A673 (cell line): ENCODE measurements around the gene CTNS. TPM values are rescaled to one million over a fixed set of nuclear protein-coding genes. Genes with fewer than 3 reads are reported as not detected.

Experiments
- BruUV-seq: library from RNA; stranded (reverse); fragments of 400-500 nt; replicated peaks from 2 replicates; lab custom pipeline; 2021; lab: Mats Ljungman, UMichigan
- CTCF ChIA-PET: fragments of 300-600 bp; sonication (Branson Sonifier 250); formaldehyde crosslinking; loops from one replicate; lab custom pipeline; 2022; ENCODE audit warnings: antibody characterized with exemption; lab: Charles Lee
- POLR2A ChIA-PET: fragments of 300-600 bp; sonication (Branson Sonifier 250); formaldehyde crosslinking; loops from one replicate; lab custom pipeline; 2022; ENCODE audit warnings: antibody characterized with exemption; ENCODE audit not compliant: low non-redundant PET; lab: Charles Lee
- DNase-seq: peaks from one replicate; pipeline ENCODE4 v3.0.0-alpha.2; 2015; ENCODE audit warnings: low spot score
- H3K27ac ChIP-seq: fragments of 200-600 bp; sonication (generic); 2 replicates; pipeline ENCODE4 v1.5.1; 2016; ENCODE audit warnings: mixed run types, low read depth, mild to moderate bottlenecking, mixed read lengths, antibody characterized with exemption, low read length; ENCODE audit not compliant: poor library complexity, severe bottlenecking
- H3K27me3 ChIP-seq: fragments of 200-600 bp; sonication (generic); replicated peaks from 2 replicates; pipeline ENCODE4 v1.6.1; 2017; ENCODE audit warnings: mixed run types, low read depth, mild to moderate bottlenecking, mixed read lengths, antibody characterized with exemption, low read length; ENCODE audit not compliant: insufficient read depth, poor library complexity
- H3K36me3 ChIP-seq: fragments of 200-600 bp; sonication (generic); 2 replicates; pipeline ENCODE4 v1.6.1; 2016; ENCODE audit warnings: mixed run types, mild to moderate bottlenecking, mixed read lengths, antibody characterized with exemption, low read length; ENCODE audit not compliant: insufficient read depth, poor library complexity, severe bottlenecking
- H3K4me1 ChIP-seq: fragments of 200-600 bp; sonication (generic); 2 replicates; pipeline ENCODE4 v1.6.1; 2017; ENCODE audit warnings: mixed run types, mild to moderate bottlenecking, mixed read lengths, antibody characterized with exemption, low read length; ENCODE audit not compliant: insufficient read depth, poor library complexity, severe bottlenecking
- H3K4me3 ChIP-seq: fragments of 200-600 bp; sonication (generic); 2 replicates; pipeline ENCODE4 v1.5.1; 2016; ENCODE audit warnings: low read depth, mixed run types, mild to moderate bottlenecking, mixed read lengths, low read length; ENCODE audit not compliant: poor library complexity, severe bottlenecking
- H3K9me3 ChIP-seq: fragments of 200-600 bp; sonication (generic); 2 replicates; pipeline ENCODE4 v1.6.1; 2016; ENCODE audit warnings: mixed run types, low read depth, mild to moderate bottlenecking, mixed read lengths, antibody characterized with exemption, low read length; ENCODE audit not compliant: poor library complexity, severe bottlenecking
- CTCF ChIP-seq: fragments of 300-800, 200-600 bp; sonication (generic); conservative IDR thresholded peaks from 2 replicates; pipeline ENCODE4 v1.5.1; 2017; ENCODE audit warnings: low read depth, mild to moderate bottlenecking, antibody characterized with exemption, low read length, moderate library complexity, mixed read lengths
- EZH2 ChIP-seq: fragments of 200-600 bp; sonication (generic); IDR thresholded peaks from 2 replicates; pipeline ENCODE4 v1.6.1; 2017; ENCODE audit warnings: borderline replicate concordance, low read depth, mild to moderate bottlenecking, mixed read lengths, antibody characterized with exemption, low read length; ENCODE audit not compliant: poor library complexity, severe bottlenecking
- intact Hi-C: fragments of 100-400 bp; cut with micrococcal nuclease; formaldehyde crosslinking; loops from one replicate; pipeline ENCODE4 v1.10.0; 2022; ENCODE audit not compliant: unreplicated experiment
- total RNA-seq: library from RNA; stranded (reverse); gene quantifications from 2 replicates; pipeline ENCODE4 v1.2.3, GENCODE V29; 2021

The CTNS gene
- total RNA-seq, 1 experiment from 2014 or later, result 12.6 TPM

- no peak overlapping the region for H3K4me3 ChIP-seq
- H3K36me3 ChIP-seq, result peaks cover 16% of the 10 kb centered on the region
- intact Hi-C loops, result no loop called here
- POLR2A ChIA-PET, result no interaction called here
- DNase-seq, result no peak
- no peaks in the 10 kb centered on the region for H3K4me1 ChIP-seq
- H3K9me3 ChIP-seq, result no peaks in the 10 kb centered on the region
- no peaks in the 10 kb centered on the region for H3K27me3 ChIP-seq
- TF ChIP-seq CTCF (no peak), EZH2 (no peak)
- no TSS peak for BruUV-seq
- H3K27ac ChIP-seq, result no peak overlapping the region
- CTCF ChIA-PET, result no interaction called here
Observed at GRCh38 chr17:3627769-3628167, 8.8 kb upstream of the CTNS start.

GRCh38 chr17:3630781-3631180 is 5.8 kb upstream of the CTNS start:
- Histone ChIP-seq H3K4me3 (no peak overlapping the region), H3K36me3 (peaks cover 9% of the 10 kb centered on the region), H3K4me1 (no peaks in the 10 kb centered on the region), H3K27ac (no peak overlapping the region), H3K27me3 (no peaks in the 10 kb centered on the region), H3K9me3 (no peaks in the 10 kb centered on the region)
- BruUV-seq, result no TSS peak
- ChIA-PET CTCF (no interaction called here), POLR2A (no interaction called here)
- intact Hi-C loops, result no loop called here
- TF ChIP-seq CTCF (no peak), EZH2 (no peak)
- no peak for DNase-seq

- no peaks in the 10 kb centered on the region for H3K27me3 ChIP-seq
- H3K9me3 ChIP-seq, result no peaks in the 10 kb centered on the region
- H3K4me1 ChIP-seq, result no peaks in the 10 kb centered on the region
- intact Hi-C loops, result no loop called here
- no peak for DNase-seq
- H3K36me3 ChIP-seq, result peaks cover 7% of the 10 kb centered on the region
- H3K4me3 ChIP-seq, result no peak overlapping the region
- TF ChIP-seq CTCF (no peak), EZH2 (no peak)
- ChIA-PET POLR2A (no interaction called here), CTCF (no interaction called here)
- no TSS peak for BruUV-seq
- H3K27ac ChIP-seq, result no peak overlapping the region
Observed at GRCh38 chr17:3632287-3632686, 4.3 kb upstream of the CTNS start.
